Eye (tissue), 1 donor: ENCODE results near the gene NDUFB4.

Experiments
- DNase-seq: peaks from one replicate; pipeline ENCODE4 v3.0.0-alpha.2; 2015

The NDUFB4 gene

GRCh38 chr3:120596116-120596852 is at the start of gene NDUFB4:
Gene NDUFB4, plus strand, starts transcription at chr3:120596336. Its CDS starts 24 bp downstream, at chr3:120596360.
- DNase-seq, result peak; percentile 99

- no peak for DNase-seq
Observed at GRCh38 chr3:120550546-120550945, 45.6 kb upstream of the NDUFB4 start.

- DNase-seq, result no peak
Observed at GRCh38 chr3:120552184-120553172, 43.7 kb upstream of the NDUFB4 start.

- DNase-seq, result peak; percentile 38
Observed at GRCh38 chr3:120554812-120555606, 41.1 kb upstream of the NDUFB4 start.

- no peak for DNase-seq
Observed at GRCh38 chr3:120555657-120556509, 40.3 kb upstream of the NDUFB4 start.

GRCh38 chr3:120557115-120557514 is 39.0 kb upstream of the NDUFB4 start:
- no peak for DNase-seq

- DNase-seq, result peak; percentile 97
Observed at GRCh38 chr3:120558771-120559241, 37.3 kb upstream of the NDUFB4 start.

GRCh38 chr3:120559242-120560061 is 36.7 kb upstream of the NDUFB4 start:
- no peak for DNase-seq

GRCh38 chr3:120560304-120561250 is 35.6 kb upstream of the NDUFB4 start:
- DNase-seq, result no peak

GRCh38 chr3:120561251-120562045 is 34.7 kb upstream of the NDUFB4 start:
- DNase-seq, result peak; percentile 90

GRCh38 chr3:120563356-120564022 is 32.6 kb upstream of the NDUFB4 start:
- no peak for DNase-seq

- DNase-seq, result no peak
Observed at GRCh38 chr3:120566243-120566975, 29.7 kb upstream of the NDUFB4 start.

GRCh38 chr3:120567370-120568201 is 28.6 kb upstream of the NDUFB4 start:
- peak; percentile 77 for DNase-seq

- DNase-seq, result no peak
Observed at GRCh38 chr3:120568202-120568531, 28.0 kb upstream of the NDUFB4 start.

- no peak for DNase-seq
Observed at GRCh38 chr3:120568598-120568997, 27.5 kb upstream of the NDUFB4 start.

GRCh38 chr3:120569222-120570057 is 26.7 kb upstream of the NDUFB4 start:
- no peak for DNase-seq
